GM19238 (cell line): ENCODE measurements around the gene HNRNPLL.

Experiments used
- DNase-seq: peaks from one replicate; pipeline ENCODE4 v3.0.0; 2011; ENCODE audit warnings: low spot score; ENCODE audit not compliant: insufficient read length

HNRNPLL gene

GRCh38 chr2:38596229-38596628 is 6.5 kb downstream of the HNRNPLL start:
- DNase-seq, result no peak

- no peak for DNase-seq
These were observed 9.8 kb downstream of the HNRNPLL start for GRCh38 chr2:38592951-38593350.

GRCh38 chr2:38591152-38591551 is 11.6 kb downstream of the HNRNPLL start:
- no peak for DNase-seq

- no peak for DNase-seq
These were observed 12.7 kb downstream of the HNRNPLL start for GRCh38 chr2:38590053-38590452.

- no peak for DNase-seq
These were observed 15.8 kb downstream of the HNRNPLL start for GRCh38 chr2:38586931-38587330.

- no peak for DNase-seq
These were observed 17.8 kb downstream of the HNRNPLL start for GRCh38 chr2:38584881-38585280.

GRCh38 chr2:38583994-38584393 is 18.7 kb downstream of the HNRNPLL start:
- no peak for DNase-seq

GRCh38 chr2:38583524-38583923 is 19.2 kb downstream of the HNRNPLL start:
- DNase-seq, result no peak

GRCh38 chr2:38581193-38582147 is 21.3 kb downstream of the HNRNPLL start:
- no peak for DNase-seq

GRCh38 chr2:38580115-38580636 is 22.6 kb downstream of the HNRNPLL start:
- DNase-seq, result no peak

GRCh38 chr2:38578832-38579231 is 23.9 kb downstream of the HNRNPLL start:
- no peak for DNase-seq

GRCh38 chr2:38574278-38574677 is 28.4 kb downstream of the HNRNPLL start:
- DNase-seq, result no peak

GRCh38 chr2:38572167-38572566 is 30.6 kb downstream of the HNRNPLL start:
- no peak for DNase-seq

GRCh38 chr2:38571193-38571592 is 31.5 kb downstream of the HNRNPLL start:
- no peak for DNase-seq

- no peak for DNase-seq
These were observed 33.8 kb downstream of the HNRNPLL start for GRCh38 chr2:38568724-38569436.

- no peak for DNase-seq
These were observed 37.4 kb downstream of the HNRNPLL start for GRCh38 chr2:38565333-38565732.

- DNase-seq, result no peak
These were observed 41.0 kb downstream of the HNRNPLL start for GRCh38 chr2:38561691-38562090.

GRCh38 chr2:38560092-38560491 is 42.6 kb downstream of the HNRNPLL start:
- DNase-seq, result no peak

GRCh38 chr2:38557981-38558380 is 44.7 kb downstream of the HNRNPLL start:
- DNase-seq, result no peak

GRCh38 chr2:38557217-38557616 is 45.5 kb downstream of the HNRNPLL start:
- no peak for DNase-seq

GRCh38 chr2:38556006-38556801 is 46.5 kb downstream of the HNRNPLL start:
- DNase-seq, result no peak
